Measurements from ENCODE around the gene ZNF284.
"Not testable (repeated sequence)": the region's sequence is repeated elsewhere in the genome, so short reads cannot be mapped to it uniquely, and the experiment has no call there.

Gene ZNF284

DNA sequence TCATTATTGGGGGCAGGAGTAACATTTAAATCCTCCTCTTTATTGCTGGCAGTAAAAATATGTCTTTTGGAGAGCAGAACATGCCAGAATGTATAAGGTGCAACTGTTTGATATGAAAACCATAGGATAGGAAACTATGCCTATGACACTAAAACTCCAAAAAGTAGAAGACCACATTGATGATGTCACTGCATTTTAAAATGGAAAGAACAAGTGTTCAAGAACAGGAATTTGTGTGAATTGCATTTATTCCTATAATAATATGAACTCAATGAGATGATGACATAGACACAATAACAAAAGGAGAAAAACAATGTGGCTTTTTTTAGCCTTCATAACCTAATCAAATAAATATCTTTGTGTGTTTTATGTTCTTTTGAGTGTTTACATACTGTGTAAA, 37.5 kb downstream of the ZNF284 start:
- H3K4me3 ChIP-seq (ENCODE audit: low read depth, low read length), result no peak overlapping the region
- no peak for DNase-seq (ENCODE audit: low read depth)
- TF ChIP-seq, protein P1, sequence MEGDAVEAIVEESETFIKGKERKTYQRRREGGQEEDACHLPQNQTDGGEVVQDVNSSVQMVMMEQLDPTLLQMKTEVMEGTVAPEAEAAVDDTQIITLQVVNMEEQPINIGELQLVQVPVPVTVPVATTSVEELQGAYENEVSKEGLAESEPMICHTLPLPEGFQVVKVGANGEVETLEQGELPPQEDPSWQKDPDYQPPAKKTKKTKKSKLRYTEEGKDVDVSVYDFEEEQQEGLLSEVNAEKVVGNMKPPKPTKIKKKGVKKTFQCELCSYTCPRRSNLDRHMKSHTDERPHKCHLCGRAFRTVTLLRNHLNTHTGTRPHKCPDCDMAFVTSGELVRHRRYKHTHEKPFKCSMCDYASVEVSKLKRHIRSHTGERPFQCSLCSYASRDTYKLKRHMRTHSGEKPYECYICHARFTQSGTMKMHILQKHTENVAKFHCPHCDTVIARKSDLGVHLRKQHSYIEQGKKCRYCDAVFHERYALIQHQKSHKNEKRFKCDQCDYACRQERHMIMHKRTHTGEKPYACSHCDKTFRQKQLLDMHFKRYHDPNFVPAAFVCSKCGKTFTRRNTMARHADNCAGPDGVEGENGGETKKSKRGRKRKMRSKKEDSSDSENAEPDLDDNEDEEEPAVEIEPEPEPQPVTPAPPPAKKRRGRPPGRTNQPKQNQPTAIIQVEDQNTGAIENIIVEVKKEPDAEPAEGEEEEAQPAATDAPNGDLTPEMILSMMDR (conservative IDR thresholded peaks at IDR 0.05; ENCODE audit: low read depth, low read length), result no peak

DNA sequence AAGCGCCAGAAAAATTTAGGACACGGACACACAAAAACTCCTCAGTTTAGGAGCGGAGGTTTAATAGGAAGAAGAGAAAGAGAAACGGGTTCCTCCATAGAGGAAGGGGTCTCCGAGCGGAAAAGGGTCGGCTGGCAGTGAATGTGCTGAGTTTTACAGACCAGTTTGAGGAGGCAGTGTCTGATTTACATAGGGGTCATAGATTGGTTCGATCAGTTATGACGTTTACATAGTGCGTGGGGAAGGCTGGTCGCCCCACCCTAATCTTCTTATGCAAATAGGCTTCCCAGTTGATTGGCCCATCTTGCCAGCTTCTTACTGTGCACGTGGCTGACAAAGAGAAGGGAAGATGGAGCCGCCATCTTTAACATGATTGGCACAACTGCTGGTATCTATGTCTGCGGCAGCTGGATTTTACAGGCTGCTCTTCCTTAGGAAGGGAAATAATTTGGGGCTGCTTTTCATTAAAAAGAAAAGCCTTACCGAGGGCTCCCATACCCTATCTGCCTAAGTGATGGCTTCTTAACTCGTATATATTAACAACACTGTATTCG, 40.0 kb downstream of the ZNF284 start:
- TF ChIP-seq, protein P1 (conservative IDR thresholded peaks at IDR 0.05; ENCODE audit: low read depth, low read length), result no peak
- DNase-seq (ENCODE audit: low read depth), result peak; percentile 96
- peak overlapping the region; percentile 87 for H3K4me3 ChIP-seq (ENCODE audit: low read depth, low read length)

DNA sequence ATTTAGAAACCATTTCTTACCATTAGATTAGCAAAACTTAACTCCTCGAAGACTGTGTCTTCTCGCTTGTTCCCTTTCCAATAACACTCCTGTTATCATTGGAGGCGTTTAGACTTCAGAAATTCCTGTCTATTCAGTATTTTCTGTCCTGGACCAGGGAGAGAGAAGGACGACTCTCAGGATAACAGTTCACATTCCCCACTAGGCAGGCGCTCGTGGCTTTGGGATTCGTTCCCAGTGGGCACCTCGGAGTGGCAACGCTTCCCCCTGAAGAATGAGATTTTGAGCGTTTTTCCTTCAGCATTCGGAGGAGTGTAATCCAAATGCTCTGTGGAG, 40.8 kb downstream of the ZNF284 start:
- TF ChIP-seq, protein P1 (conservative IDR thresholded peaks at IDR 0.05; ENCODE audit: low read depth, low read length), result no peak
- H3K4me3 ChIP-seq (ENCODE audit: low read depth, low read length), result peak overlapping the region; percentile 87
- DNase-seq (ENCODE audit: low read depth), result no peak

DNA sequence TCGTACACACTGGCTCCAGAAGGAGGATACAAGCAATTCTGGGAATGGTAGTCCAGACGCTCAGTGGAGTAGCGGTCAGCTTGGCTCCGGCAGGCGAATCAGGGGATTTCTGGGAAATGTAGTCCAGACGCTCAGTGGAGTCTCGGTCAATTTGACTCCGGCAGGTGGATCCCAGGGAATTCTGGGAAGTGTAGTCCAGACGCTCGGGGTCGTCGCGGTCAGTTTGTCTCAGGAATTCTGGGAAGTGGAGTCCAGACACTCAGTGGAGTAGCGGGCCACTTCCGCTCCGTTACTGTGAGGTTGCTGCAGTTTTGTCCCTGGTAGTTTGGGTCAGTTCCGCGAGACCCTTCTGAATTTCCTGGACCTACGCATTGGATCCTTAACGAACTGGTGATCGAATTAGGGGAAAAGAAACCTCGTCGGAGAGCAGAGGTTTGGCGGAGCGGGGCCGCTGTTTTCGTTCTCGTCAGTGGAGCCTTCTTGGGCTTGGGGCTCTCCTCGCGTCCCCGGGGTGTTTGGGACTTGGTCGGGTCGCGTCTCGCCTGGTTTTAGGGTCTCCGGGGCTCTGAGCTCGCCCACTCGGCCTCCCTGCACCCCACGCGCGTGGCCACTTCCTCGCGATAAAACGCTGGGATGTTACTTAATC, 41.3 kb downstream of the ZNF284 start, which contains the start of gene ZNF225:
Gene ZNF225, plus strand, starts transcription at position 262 of the 646 bp plus-strand sequence. CDS start 2,429 bp downstream, outside the sequence.
- DNase-seq (ENCODE audit: low read depth), result peak; percentile 99
- H3K4me3 ChIP-seq (ENCODE audit: low read depth, low read length), result peak within 1 kb of the TSS; percentile 87
- TF ChIP-seq, protein P1 (conservative IDR thresholded peaks at IDR 0.05; ENCODE audit: low read depth, low read length), result peak; percentile 7

DNA sequence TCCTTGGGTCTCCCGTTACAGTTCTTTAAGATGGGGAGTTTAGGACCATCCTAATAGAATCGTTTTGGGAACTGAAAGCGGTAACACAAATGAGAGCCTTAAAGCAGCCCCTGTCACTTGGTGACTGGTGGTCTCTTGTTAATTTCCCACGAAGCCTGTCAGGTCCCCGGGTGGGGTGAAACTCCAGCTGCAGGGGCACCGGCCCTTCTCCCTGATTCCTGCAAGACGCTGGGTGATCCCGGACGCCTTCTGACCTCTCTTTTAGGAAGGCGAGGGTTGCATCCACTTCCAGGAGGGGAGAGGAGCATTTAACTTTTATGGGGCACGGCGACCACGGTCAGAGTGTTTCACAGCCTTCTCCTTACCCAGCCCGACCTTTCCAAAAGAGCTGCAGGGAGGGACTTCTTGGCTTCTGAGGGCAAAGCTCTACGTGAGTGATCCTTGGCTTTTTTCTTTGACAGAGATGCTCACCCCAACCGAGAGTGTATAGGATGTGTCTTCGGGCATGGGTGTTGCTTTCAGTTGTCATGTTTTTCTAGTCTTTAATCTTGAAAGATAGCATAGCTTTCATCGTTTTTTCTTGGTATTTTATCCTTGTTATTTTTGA, 41.9 kb downstream of the ZNF284 start:
- no peak for DNase-seq (ENCODE audit: low read depth)
- peak overlapping the region; percentile 87 for H3K4me3 ChIP-seq (ENCODE audit: low read depth, low read length)
- TF ChIP-seq, protein P1 (conservative IDR thresholded peaks at IDR 0.05; ENCODE audit: low read depth, low read length), result no peak

DNA sequence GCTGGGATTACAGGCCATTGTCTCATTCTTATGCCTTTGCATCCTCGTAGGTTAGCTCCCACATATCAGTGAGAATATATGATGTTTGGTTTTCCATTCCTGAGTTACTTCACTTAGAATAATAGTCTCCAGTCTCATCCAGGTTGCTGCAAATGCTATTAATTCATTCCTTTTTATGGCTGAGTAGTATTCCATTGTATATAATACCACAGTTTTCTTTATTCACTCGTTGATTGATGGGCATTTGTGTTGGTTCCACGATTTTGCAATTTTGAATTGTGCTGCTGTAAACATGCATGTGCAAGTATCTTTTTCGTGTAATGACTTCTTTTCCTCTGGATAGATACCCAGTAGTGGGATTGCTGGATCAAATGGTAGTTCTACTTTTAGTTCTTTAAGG, 49.2 kb downstream of the ZNF284 start:
- not testable (repeated sequence) for H3K4me3 ChIP-seq (ENCODE audit: low read depth, low read length); DNase-seq (ENCODE audit: low read depth)

DNA sequence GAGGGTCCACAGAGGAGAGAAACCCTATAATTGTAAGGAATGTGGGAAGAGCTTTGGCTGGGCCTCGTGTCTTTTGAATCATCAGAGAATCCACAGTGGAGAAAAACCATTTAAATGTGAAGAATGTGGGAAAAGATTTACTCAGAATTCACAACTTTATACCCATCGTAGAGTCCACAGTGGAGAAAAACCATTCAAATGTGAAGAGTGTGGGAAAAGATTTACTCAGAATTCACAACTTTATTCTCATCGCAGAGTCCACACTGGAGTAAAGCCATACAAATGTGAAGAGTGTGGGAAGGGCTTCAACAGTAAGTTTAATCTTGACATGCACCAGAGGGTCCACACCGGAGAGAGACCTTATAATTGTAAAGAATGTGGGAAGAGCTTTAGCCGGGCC, 60.0 kb downstream of the ZNF284 start:
- TF ChIP-seq, protein P1 (conservative IDR thresholded peaks at IDR 0.05; ENCODE audit: low read depth, low read length), result no peak
- H3K4me3 ChIP-seq (ENCODE audit: low read depth, low read length), result no peak overlapping the region
- DNase-seq (ENCODE audit: low read depth), result no peak

All from choroid plexus epithelial cell (primary cell).